ENCODE measurements around the gene CLDN18. TPM values are rescaled to one million over a fixed set of nuclear protein-coding genes. Genes with fewer than 3 reads are reported as not detected.

CLDN18 gene
- total RNA-seq, 1 donor from 2014 or later = not detected

GRCh38 chr3:138033202-138033691 lies 23.3 kb downstream of the CLDN18 start:
- Mint-ChIP-seq H3K27ac (no peak overlapping the region), H3K27me3 (ENCODE audit: low read depth) (peaks cover 15% of the 10 kb centered on the region), H3K4me1 (ENCODE audit: low read depth) (no peaks in the 10 kb centered on the region), H3K9me3 (no peaks in the 10 kb centered on the region), H3K36me3 (ENCODE audit: low read depth) (no peaks in the 10 kb centered on the region), H3K4me3 (ENCODE audit: low read depth) (no peak overlapping the region)
- no peak for DNase-seq (ENCODE audit: low spot score)
- intact Hi-C loops (cut with micrococcal nuclease) = no loop called here

GRCh38 chr3:138034918-138035317 lies 25.0 kb downstream of the CLDN18 start:
- Mint-ChIP-seq H3K36me3 (ENCODE audit: low read depth) (no peaks in the 10 kb centered on the region), H3K4me1 (ENCODE audit: low read depth) (no peaks in the 10 kb centered on the region), H3K27me3 (ENCODE audit: low read depth) (peaks cover 16% of the 10 kb centered on the region), H3K27ac (no peak overlapping the region), H3K9me3 (no peaks in the 10 kb centered on the region), H3K4me3 (ENCODE audit: low read depth) (no peak overlapping the region)
- no peak for DNase-seq (ENCODE audit: low spot score)
- intact Hi-C loops (cut with micrococcal nuclease) = no loop called here

DNA sequence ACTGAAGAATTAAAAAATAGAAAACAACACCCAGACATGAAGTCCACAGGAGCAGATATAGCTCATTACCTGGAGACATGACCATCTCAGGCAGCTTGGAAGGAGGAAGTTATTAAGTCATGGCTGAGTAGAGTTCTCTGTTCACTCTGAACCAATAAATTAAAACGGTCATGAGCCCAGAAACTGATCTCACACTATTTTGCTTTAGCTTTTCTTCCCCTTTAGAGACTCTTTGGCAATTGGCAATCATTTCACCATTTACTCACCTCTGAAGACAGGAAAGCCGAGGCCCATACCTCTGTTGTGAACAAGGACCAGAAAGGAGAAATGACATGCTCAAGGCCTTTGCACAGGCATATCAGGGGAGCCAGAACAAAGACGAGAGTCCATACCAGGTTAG lies 26.6 kb downstream of the CLDN18 start:
- no peak overlapping the region for H3K27ac Mint-ChIP-seq
- H3K9me3 Mint-ChIP-seq = no peaks in the 10 kb centered on the region
- intact Hi-C loops (cut with micrococcal nuclease) = no loop called here
- no peaks in the 10 kb centered on the region for H3K4me1 Mint-ChIP-seq (ENCODE audit: low read depth)
- no peaks in the 10 kb centered on the region for H3K36me3 Mint-ChIP-seq (ENCODE audit: low read depth)
- peaks cover 29% of the 10 kb centered on the region for H3K27me3 Mint-ChIP-seq (ENCODE audit: low read depth)
- H3K4me3 Mint-ChIP-seq (ENCODE audit: low read depth) = no peak overlapping the region
- no peak for DNase-seq (ENCODE audit: low spot score)

DNA sequence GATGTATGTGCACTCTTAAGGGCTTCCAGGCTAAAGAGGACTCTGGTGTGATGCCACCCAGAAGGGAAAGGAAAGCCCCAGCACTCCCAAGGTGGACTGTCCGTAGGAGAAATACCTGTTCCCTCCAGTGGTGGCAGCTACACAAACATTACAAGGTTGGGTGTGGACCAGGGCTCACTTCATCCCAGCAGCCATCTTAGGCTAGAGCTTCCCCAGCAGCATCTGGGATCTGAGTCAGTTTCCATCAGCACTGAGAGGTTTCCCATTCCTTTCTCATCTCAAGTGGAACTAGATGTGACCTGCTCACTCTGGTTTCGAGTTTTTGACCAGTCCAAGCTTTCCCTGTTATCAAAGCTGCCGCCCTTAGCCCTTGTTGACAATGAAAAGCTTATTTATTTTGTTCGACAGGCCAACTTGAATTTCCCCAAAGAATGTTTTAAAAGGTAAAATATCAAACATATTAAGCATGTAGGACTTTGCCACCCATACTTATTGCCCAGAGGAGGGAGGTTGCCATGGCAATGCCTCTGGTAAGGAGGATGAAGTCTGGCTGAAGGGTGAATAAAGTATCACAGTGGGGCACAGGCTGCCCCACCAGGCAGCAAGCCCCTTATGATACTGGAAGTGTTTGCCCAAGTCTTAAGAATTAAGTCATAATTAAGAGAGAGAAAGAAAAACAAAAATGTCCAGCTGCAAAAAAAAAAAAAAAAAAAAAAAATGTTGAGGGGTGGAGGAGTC lies 28.9 kb downstream of the CLDN18 start:
- H3K27ac Mint-ChIP-seq = no peak overlapping the region
- peaks cover 31% of the 10 kb centered on the region for H3K27me3 Mint-ChIP-seq (ENCODE audit: low read depth)
- intact Hi-C loops (cut with micrococcal nuclease) = no loop called here
- H3K36me3 Mint-ChIP-seq (ENCODE audit: low read depth) = no peaks in the 10 kb centered on the region
- no peaks in the 10 kb centered on the region for H3K9me3 Mint-ChIP-seq
- H3K4me1 Mint-ChIP-seq (ENCODE audit: low read depth) = no peaks in the 10 kb centered on the region
- H3K4me3 Mint-ChIP-seq (ENCODE audit: low read depth) = no peak overlapping the region
- no peak for DNase-seq (ENCODE audit: low spot score)

- Mint-ChIP-seq H3K27ac (no peak overlapping the region), H3K9me3 (no peaks in the 10 kb centered on the region), H3K4me3 (ENCODE audit: low read depth) (no peak overlapping the region), H3K36me3 (ENCODE audit: low read depth) (no peaks in the 10 kb centered on the region), H3K27me3 (ENCODE audit: low read depth) (peaks cover 22% of the 10 kb centered on the region), H3K4me1 (ENCODE audit: low read depth) (no peaks in the 10 kb centered on the region)
- no peak for DNase-seq (ENCODE audit: low spot score)
- intact Hi-C loops (cut with micrococcal nuclease) = no loop called here
Observed at GRCh38 chr3:138042043-138042442, 32.1 kb downstream of the CLDN18 start.

DNA sequence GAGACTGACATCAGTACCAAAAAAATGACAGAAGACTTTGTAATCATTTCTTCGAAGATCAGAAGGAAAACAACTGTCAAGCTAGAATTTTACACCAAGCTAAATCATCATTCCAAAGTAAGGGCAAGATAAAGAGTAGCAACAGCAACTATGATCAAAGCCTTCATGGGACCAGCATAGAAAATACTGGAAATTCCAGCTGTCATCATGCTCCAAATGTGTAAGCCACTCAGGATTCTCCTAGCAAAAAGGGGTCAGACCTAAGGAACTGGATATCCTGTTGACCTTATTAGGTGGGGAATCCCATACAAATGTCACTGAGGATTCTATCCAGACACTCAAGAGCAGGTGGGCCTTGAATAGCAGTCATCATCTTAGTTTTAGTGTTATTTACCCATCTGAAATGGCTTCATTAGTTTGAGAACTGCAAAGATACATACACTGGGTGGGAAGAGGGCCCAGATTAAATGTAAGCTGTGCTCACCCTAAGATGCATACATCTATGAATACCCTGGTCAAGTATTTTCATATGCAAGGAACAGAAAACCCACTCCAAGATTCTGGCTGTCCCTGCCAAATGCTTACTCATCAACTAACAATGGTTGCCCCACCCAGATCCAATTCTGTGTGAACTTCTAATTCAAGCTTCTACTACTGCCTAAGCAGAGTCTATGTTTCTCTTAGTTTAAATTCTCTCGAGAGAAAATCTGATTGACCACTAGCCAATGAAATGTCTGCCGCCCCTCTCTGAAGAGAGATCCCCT lies 33.5 kb downstream of the CLDN18 start:
- Mint-ChIP-seq H3K4me3 (ENCODE audit: low read depth) (no peak overlapping the region), H3K27ac (no peak overlapping the region), H3K36me3 (ENCODE audit: low read depth) (no peaks in the 10 kb centered on the region), H3K4me1 (ENCODE audit: low read depth) (no peaks in the 10 kb centered on the region), H3K27me3 (ENCODE audit: low read depth) (peaks cover 16% of the 10 kb centered on the region), H3K9me3 (no peaks in the 10 kb centered on the region)
- DNase-seq (ENCODE audit: low spot score) = no peak
- intact Hi-C loops (cut with micrococcal nuclease) = no loop called here

GRCh38 chr3:138046085-138046484 lies 36.1 kb downstream of the CLDN18 start:
- Mint-ChIP-seq H3K27ac (no peak overlapping the region), H3K4me1 (ENCODE audit: low read depth) (no peaks in the 10 kb centered on the region), H3K36me3 (ENCODE audit: low read depth) (no peaks in the 10 kb centered on the region), H3K4me3 (ENCODE audit: low read depth) (no peak overlapping the region), H3K9me3 (peaks cover 4% of the 10 kb centered on the region), H3K27me3 (ENCODE audit: low read depth) (peaks cover 7% of the 10 kb centered on the region)
- no peak for DNase-seq (ENCODE audit: low spot score)
- intact Hi-C loops (cut with micrococcal nuclease) = no loop called here

- H3K27me3 Mint-ChIP-seq (ENCODE audit: low read depth) = peaks cover 3% of the 10 kb centered on the region
- intact Hi-C loops (cut with micrococcal nuclease) = no loop called here
- no peak overlapping the region for H3K4me3 Mint-ChIP-seq (ENCODE audit: low read depth)
- DNase-seq (ENCODE audit: low spot score) = no peak
- peaks cover 4% of the 10 kb centered on the region for H3K9me3 Mint-ChIP-seq
- H3K4me1 Mint-ChIP-seq (ENCODE audit: low read depth) = no peaks in the 10 kb centered on the region
- no peaks in the 10 kb centered on the region for H3K36me3 Mint-ChIP-seq (ENCODE audit: low read depth)
- H3K27ac Mint-ChIP-seq = no peak overlapping the region
Observed at GRCh38 chr3:138046955-138047354, 37.0 kb downstream of the CLDN18 start.

DNA sequence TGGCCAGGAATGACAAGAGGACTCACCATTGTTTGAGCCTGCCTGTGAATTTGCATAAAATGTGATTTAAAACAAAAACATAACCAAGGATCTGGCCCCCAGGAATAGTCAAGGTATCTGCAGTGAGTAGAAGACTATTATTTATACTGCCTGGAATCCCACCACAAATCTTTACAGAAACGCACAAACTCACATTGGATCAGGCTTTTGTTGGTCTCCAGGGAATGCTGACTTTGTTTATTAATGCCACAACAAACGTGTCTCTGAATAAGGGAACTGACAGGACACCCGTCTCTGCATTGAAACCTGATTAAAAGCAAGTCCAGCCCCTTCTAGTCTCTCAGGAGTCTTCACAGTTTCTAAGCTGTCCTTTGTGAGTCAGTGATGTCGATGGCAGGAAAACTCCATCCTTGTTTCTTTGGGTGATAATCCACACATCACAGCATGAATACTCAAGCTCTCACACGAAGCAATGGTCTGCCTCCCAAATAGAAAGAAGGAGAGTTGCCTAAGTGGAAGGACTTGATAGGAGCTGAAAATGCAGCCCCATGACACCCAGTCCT lies 37.7 kb downstream of the CLDN18 start:
- Mint-ChIP-seq H3K27me3 (ENCODE audit: low read depth) (peaks cover 5% of the 10 kb centered on the region), H3K4me3 (ENCODE audit: low read depth) (no peak overlapping the region), H3K9me3 (peaks cover 4% of the 10 kb centered on the region), H3K36me3 (ENCODE audit: low read depth) (no peaks in the 10 kb centered on the region), H3K4me1 (ENCODE audit: low read depth) (no peaks in the 10 kb centered on the region), H3K27ac (no peak overlapping the region)
- DNase-seq (ENCODE audit: low spot score) = no peak
- intact Hi-C loops (cut with micrococcal nuclease) = no loop called here

- peaks cover 4% of the 10 kb centered on the region for H3K9me3 Mint-ChIP-seq
- H3K27me3 Mint-ChIP-seq (ENCODE audit: low read depth) = peaks cover 8% of the 10 kb centered on the region
- H3K36me3 Mint-ChIP-seq (ENCODE audit: low read depth) = no peaks in the 10 kb centered on the region
- intact Hi-C loops (cut with micrococcal nuclease) = no loop called here
- no peak overlapping the region for H3K27ac Mint-ChIP-seq
- no peaks in the 10 kb centered on the region for H3K4me1 Mint-ChIP-seq (ENCODE audit: low read depth)
- DNase-seq (ENCODE audit: low spot score) = no peak
- no peak overlapping the region for H3K4me3 Mint-ChIP-seq (ENCODE audit: low read depth)
Observed at GRCh38 chr3:138049157-138049919, 39.4 kb downstream of the CLDN18 start.

DNA sequence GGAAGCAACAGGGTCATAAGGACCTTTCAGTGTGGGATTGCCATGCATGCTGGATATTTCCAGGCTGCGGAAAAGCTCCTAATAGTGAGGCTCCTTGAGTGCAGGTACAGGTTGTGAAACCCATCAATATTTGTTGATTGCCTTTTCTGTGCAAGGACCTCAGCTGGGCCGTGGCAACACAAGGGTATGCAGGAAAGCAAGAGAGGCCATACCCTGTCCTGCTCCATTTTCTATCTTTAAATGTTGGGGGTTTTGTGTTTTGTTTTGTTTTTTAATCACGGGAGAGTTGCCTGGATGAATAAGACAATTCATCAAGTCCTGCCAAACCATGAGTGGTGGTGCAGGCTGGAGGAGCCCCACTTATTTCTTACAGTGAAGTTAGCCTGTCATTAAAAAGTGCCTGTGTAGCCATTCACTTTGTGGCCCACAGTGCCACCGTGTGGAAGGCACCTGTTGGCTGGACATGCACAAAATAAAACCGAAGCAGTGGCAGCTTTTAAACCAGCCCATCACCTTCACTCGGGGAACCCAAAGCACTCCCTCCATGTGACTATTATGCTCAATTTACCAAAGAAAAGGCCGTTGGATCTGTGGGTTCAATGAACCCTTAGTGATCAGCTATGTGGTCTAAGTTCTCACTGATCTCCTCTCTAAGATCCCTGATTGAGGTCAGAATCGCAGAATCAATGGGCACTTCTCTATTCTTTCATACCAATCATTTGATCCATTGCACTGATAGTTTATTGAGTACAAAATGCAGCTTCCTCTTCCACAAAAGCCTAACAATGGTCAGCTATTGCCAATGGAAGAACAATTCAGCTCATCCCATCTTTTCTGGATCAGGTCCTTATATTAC lies 42.2 kb downstream of the CLDN18 start:
- intact Hi-C loops (cut with micrococcal nuclease) = loop anchor here (10.0 kb wide), 1 partner anchor 947 kb away; no protein-coding TSS in a partner anchor
- H3K4me3 Mint-ChIP-seq (ENCODE audit: low read depth) = no peak overlapping the region
- H3K36me3 Mint-ChIP-seq (ENCODE audit: low read depth) = no peaks in the 10 kb centered on the region
- H3K27me3 Mint-ChIP-seq (ENCODE audit: low read depth) = peaks cover 19% of the 10 kb centered on the region
- no peak overlapping the region for H3K27ac Mint-ChIP-seq
- no peak for DNase-seq (ENCODE audit: low spot score)
- no peaks in the 10 kb centered on the region for H3K4me1 Mint-ChIP-seq (ENCODE audit: low read depth)
- peaks cover 4% of the 10 kb centered on the region for H3K9me3 Mint-ChIP-seq

DNA sequence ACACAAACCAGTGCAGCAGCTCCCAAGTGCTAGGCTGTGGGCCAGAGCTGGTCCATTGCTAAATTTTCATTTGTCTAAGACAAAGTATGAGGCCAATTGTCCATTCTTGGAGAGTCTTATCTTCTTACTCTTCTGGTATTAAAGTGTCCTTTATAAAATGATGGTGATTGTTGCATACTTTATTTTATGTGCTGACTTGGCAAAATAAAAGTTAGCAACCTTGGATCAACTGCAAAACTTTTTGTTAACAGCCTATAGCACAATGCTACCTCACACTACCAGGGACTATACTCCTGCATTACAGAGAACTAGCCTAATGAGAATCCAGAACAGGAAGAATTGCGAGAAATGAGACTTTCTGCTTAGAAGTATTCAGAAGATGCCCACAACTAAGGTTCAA lies 44.1 kb downstream of the CLDN18 start:
- Mint-ChIP-seq H3K4me1 (ENCODE audit: low read depth) (no peaks in the 10 kb centered on the region), H3K36me3 (ENCODE audit: low read depth) (no peaks in the 10 kb centered on the region), H3K9me3 (peaks cover 4% of the 10 kb centered on the region), H3K4me3 (ENCODE audit: low read depth) (no peak overlapping the region), H3K27ac (no peak overlapping the region), H3K27me3 (ENCODE audit: low read depth) (peaks cover 27% of the 10 kb centered on the region)
- DNase-seq (ENCODE audit: low spot score) = no peak
- intact Hi-C loops (cut with micrococcal nuclease) = loop anchor here (10.0 kb wide), 1 partner anchor 949 kb away; no protein-coding TSS in a partner anchor

Measured in activated T-helper 2 cell treated with anti-CD3 and anti-CD28 coated beads, Interferon-gamma antibody, Interleukin-2, Interleukin-4, amounts not matched to agents 10 μg/mL and 5 μg/mL and 100 μg/mL, durations not matched to agents 14 hours and 24 hours and 36 hours (primary cell).